ENCODE results near the gene PTPRQ.
A peak's percentile ranks its signal among the peaks of the same experiment; 100 is the strongest.

GRCh38 chr12:80412343-80412953 lies 31.6 kb upstream of the PTPRQ start:
- TF ChIP-seq, protein P1, sequence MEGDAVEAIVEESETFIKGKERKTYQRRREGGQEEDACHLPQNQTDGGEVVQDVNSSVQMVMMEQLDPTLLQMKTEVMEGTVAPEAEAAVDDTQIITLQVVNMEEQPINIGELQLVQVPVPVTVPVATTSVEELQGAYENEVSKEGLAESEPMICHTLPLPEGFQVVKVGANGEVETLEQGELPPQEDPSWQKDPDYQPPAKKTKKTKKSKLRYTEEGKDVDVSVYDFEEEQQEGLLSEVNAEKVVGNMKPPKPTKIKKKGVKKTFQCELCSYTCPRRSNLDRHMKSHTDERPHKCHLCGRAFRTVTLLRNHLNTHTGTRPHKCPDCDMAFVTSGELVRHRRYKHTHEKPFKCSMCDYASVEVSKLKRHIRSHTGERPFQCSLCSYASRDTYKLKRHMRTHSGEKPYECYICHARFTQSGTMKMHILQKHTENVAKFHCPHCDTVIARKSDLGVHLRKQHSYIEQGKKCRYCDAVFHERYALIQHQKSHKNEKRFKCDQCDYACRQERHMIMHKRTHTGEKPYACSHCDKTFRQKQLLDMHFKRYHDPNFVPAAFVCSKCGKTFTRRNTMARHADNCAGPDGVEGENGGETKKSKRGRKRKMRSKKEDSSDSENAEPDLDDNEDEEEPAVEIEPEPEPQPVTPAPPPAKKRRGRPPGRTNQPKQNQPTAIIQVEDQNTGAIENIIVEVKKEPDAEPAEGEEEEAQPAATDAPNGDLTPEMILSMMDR (IDR thresholded peaks at IDR 0.05) = peak; percentile 25 to 77 (median 74)
- no peak for TF ChIP-seq POLR2A (IDR thresholded peaks at IDR 0.05)
